ENCODE data around the gene CLIC4.

DNA sequence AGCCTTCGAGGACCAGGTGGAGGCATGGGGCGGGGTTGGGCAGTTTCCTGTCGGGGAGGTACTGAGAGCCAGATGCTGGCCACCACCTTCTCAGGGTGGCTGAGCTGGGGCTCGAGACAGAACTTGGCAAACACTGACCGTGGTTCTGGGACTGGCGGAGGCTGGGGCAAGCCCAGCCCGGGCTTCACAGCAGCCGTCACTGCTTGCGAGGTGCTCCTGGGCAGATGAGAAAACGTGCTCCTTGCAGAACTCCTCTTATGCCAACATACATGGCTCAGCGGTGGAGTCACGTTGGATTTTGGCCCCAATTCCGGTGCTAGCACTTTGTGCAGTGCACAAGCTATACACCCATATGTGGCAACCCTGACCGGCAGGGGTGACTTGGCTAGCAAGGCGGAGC is 115.6 kb downstream of the CLIC4 start:
- TF ChIP-seq POLR2A (IDR thresholded peaks at IDR 0.05), result no peak
- TF ChIP-seq, protein P1, sequence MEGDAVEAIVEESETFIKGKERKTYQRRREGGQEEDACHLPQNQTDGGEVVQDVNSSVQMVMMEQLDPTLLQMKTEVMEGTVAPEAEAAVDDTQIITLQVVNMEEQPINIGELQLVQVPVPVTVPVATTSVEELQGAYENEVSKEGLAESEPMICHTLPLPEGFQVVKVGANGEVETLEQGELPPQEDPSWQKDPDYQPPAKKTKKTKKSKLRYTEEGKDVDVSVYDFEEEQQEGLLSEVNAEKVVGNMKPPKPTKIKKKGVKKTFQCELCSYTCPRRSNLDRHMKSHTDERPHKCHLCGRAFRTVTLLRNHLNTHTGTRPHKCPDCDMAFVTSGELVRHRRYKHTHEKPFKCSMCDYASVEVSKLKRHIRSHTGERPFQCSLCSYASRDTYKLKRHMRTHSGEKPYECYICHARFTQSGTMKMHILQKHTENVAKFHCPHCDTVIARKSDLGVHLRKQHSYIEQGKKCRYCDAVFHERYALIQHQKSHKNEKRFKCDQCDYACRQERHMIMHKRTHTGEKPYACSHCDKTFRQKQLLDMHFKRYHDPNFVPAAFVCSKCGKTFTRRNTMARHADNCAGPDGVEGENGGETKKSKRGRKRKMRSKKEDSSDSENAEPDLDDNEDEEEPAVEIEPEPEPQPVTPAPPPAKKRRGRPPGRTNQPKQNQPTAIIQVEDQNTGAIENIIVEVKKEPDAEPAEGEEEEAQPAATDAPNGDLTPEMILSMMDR (IDR thresholded peaks at IDR 0.05), result no peak
